SJSA1 (cell line): ENCODE measurements around the gene TLX1. TPM values are rescaled to one million over a fixed set of nuclear protein-coding genes. Genes with fewer than 3 reads are reported as not detected.

Experiments
- total RNA-seq: library from RNA; depleted of rRNA; stranded (reverse); fragments of >200 nt; shearing (Covaris generic); gene quantifications from 2 replicates; pipeline ENCODE4 v1.2.3, GENCODE V29; 2014; rRNA removed

Gene TLX1
- total RNA-seq, 1 experiment from 2014 or later, result not detected

Other genes with a start within 250 kb of the TLX1 start
- 31.4 and 50.1 TPM in 2 replicates for gene SLF2, start 218.3 kb upstream of the TLX1 start, total RNA-seq
- gene SEMA4G, start 161.8 kb upstream of the TLX1 start, total RNA-seq, result 0.42 and 0.88 TPM in 2 replicates
- 63.7 and 69.4 TPM in 2 replicates for gene MRPL43, start 143.8 kb upstream of the TLX1 start, total RNA-seq
- gene TWNK, start 143.8 kb upstream of the TLX1 start, total RNA-seq, result 4.3 and 7.5 TPM in 2 replicates
- 70.0 and 72.8 TPM in 2 replicates for gene LZTS2, start 131.5 kb upstream of the TLX1 start, total RNA-seq
- gene PDZD7, start 100.2 kb upstream of the TLX1 start, total RNA-seq, result 0.50 and 1.3 TPM in 2 replicates
- 29.6 and 52.4 TPM in 2 replicates for gene SFXN3, start 100.1 kb upstream of the TLX1 start, total RNA-seq
- gene KAZALD1, start 69.3 kb upstream of the TLX1 start, total RNA-seq, result 1.4 and 1.8 TPM in 2 replicates
- gene LBX1, start 98.2 kb downstream of the TLX1 start, total RNA-seq, result not detected in 2 replicates
- 11.7 and 13.4 TPM in 2 replicates for gene BTRC, start 222.9 kb downstream of the TLX1 start, total RNA-seq